ENCODE data around the gene PTTG1IP.

GRCh38 chr21:44871576-44872269 lies 1.8 kb downstream of the PTTG1IP start:
- no peak for TF ChIP-seq EZH2 (IDR thresholded peaks at IDR 0.05; ENCODE audit: borderline replicate concordance, low read depth, low read length, severe bottlenecking)
- no peak for TF ChIP-seq CTCF (IDR thresholded peaks at IDR 0.05; ENCODE audit: borderline replicate concordance, extremely low read depth, low read length, poor library complexity, severe bottlenecking)
